Cardiac fibroblast (primary cell): ENCODE measurements around the gene LCN6.

Experiments
- DNase-seq, 2 donors: peaks; one replicate each; pipeline versions ENCODE4 v3.0.0 to v3.0.0-alpha.2; 2010; ENCODE audit warnings: low read depth in 2 of 2
- H3K4me3 ChIP-seq, 2 donors: replicated peaks in 1 of 2; 1 replicate in 1 of 2; 2 replicates in 1 of 2; pipeline ENCODE4 v1.5.1; 2011; ENCODE audit warnings: low read depth in 2 of 2, low read length in 2 of 2, mild to moderate bottlenecking in 2 of 2, moderate library complexity in 1 of 2
- TF ChIP-seq, protein P1 (sequence below): IDR thresholded peaks from one replicate; pipeline ENCODE4 v1.5.1; 2011; ENCODE audit warnings: low read depth, mild to moderate bottlenecking, low read length, inconsistent platforms

LCN6 gene

DNA sequence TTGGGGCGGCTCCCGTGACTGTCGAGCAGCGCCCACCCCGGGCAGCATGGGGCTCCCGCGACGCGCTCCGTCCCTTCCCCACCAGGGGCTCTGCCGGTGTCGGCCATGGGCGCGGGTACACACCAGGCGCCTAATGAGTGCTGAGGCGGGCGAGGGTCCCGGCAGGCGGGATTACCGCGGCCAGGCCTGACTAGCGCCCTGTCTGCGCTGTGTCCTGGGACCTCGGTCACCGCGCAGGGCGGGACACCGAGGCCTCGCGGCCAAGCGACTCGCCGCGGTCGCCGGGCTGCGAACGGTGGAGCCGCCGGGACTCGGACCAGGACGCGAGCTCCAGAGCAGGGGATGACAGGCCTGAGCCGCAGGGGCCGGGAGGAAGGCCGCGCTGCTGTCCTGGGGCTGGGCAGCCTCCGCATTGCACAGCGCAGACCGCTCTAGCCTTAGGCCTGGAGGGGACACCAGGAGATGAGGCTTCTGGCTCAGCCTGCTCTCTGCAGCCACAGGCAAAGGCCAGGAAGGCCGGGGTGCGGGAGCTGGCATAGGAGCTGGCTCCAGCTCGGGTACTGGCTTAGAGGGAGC, 19.7 kb downstream of the LCN6 start:
- TF ChIP-seq, protein P1, sequence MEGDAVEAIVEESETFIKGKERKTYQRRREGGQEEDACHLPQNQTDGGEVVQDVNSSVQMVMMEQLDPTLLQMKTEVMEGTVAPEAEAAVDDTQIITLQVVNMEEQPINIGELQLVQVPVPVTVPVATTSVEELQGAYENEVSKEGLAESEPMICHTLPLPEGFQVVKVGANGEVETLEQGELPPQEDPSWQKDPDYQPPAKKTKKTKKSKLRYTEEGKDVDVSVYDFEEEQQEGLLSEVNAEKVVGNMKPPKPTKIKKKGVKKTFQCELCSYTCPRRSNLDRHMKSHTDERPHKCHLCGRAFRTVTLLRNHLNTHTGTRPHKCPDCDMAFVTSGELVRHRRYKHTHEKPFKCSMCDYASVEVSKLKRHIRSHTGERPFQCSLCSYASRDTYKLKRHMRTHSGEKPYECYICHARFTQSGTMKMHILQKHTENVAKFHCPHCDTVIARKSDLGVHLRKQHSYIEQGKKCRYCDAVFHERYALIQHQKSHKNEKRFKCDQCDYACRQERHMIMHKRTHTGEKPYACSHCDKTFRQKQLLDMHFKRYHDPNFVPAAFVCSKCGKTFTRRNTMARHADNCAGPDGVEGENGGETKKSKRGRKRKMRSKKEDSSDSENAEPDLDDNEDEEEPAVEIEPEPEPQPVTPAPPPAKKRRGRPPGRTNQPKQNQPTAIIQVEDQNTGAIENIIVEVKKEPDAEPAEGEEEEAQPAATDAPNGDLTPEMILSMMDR = no peak
- DNase-seq = peak in 1 of 2 donors; percentile 47
- H3K4me3 ChIP-seq = peak overlapping the region; percentile 67 to 97

- DNase-seq = peak; percentile 89 to 94
- H3K4me3 ChIP-seq = peak overlapping the region; percentile 72 to 97
Observed at GRCh38 chr9:136728080-136728547, 20.2 kb downstream of the LCN6 start.

GRCh38 chr9:136726631-136727191, 21.6 kb downstream of the LCN6 start:
- TF ChIP-seq, protein P1 = peak; percentile 27
- peak overlapping the region; percentile 72 to 97 for H3K4me3 ChIP-seq
- peak in 1 of 2 donors; percentile 41 for DNase-seq

More at GRCh38 chr9:136728080-136728547, 20.2 kb downstream of the LCN6 start:
- TF ChIP-seq, protein P1 = peak; percentile 52

DNA sequence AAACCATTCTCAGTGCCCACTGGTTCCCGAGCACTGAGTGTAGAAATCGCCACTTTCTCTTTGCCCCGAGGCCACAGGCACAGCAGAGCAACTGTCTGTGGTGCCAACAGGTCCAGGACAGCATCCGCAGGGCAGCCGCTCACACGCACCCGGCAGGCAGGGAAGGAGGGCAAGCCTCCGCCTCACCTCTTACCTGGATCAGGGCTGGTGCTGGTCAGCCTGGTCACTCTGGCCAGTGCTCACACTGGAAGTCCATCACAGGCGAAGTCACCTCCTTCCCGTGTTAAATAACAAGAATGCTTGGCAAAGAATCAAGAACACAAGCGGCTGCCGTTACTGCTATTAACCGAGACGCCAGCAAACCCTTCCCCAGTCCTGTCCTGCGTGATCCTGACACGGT, 22.2 kb downstream of the LCN6 start:
- TF ChIP-seq, protein P1 = no peak
- peak overlapping the region; percentile 72 to 97 for H3K4me3 ChIP-seq
- DNase-seq = no peak

- peak; percentile 50 to 55 for DNase-seq
- peak overlapping the region; percentile 72 to 97 for H3K4me3 ChIP-seq
- TF ChIP-seq, protein P1 = no peak
Observed at GRCh38 chr9:136725612-136726011, 22.7 kb downstream of the LCN6 start.

GRCh38 chr9:136724772-136725171, 23.6 kb downstream of the LCN6 start:
- no peak overlapping the region for H3K4me3 ChIP-seq
- DNase-seq = no peak
- TF ChIP-seq, protein P1 = no peak
